ENCODE measurements around the gene GOLGA8J. TPM values are rescaled to one million over a fixed set of nuclear protein-coding genes. Genes with fewer than 3 reads are reported as not detected.
"Not testable (repeated sequence)": the region's sequence is repeated elsewhere in the genome, so short reads cannot be mapped to it uniquely, and the experiment has no call there.

GOLGA8J gene
- polyA plus RNA-seq, 1 donor = 0.59 TPM

GRCh38 chr15:30080816-30081215, 1.9 kb upstream of the GOLGA8J start:
- not testable (repeated sequence) for DNase-seq (ENCODE audit: low read depth)

DNA sequence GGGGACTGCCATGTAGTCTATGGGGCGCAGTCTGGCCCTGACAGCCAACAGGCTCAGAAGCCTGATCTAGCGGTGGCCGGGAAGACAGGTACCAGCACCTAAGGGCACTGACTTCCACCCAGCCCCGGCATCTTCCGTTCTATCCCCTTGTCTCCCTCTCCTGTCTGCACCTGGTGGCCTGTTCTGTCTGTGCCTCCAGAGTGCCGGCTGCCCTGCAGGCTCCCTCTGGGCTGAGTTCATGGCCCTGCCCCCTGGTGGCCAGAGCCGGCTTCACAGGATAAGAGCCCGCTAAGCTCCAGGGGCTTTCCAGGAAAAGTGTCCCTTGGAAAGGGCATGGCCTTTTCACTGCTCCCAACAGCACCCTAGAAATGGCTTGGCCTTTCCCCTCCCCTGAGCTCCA, 15.1 kb downstream of the GOLGA8J start:
- DNase-seq (ENCODE audit: low read depth) = not testable (repeated sequence)

GRCh38 chr15:30102890-30103289, 20.1 kb downstream of the GOLGA8J start:
- not testable (repeated sequence) for DNase-seq (ENCODE audit: low read depth)

- DNase-seq (ENCODE audit: low read depth) = not testable (repeated sequence)
These were observed 21.3 kb downstream of the GOLGA8J start for GRCh38 chr15:30103941-30104507.

- DNase-seq (ENCODE audit: low read depth) = not testable (repeated sequence)
These were observed 27.8 kb downstream of the GOLGA8J start for GRCh38 chr15:30110591-30110990.

- DNase-seq (ENCODE audit: low read depth) = not testable (repeated sequence)
These were observed 47.3 kb downstream of the GOLGA8J start for GRCh38 chr15:30130066-30130465.

GRCh38 chr15:30134751-30135150, 52.0 kb downstream of the GOLGA8J start, which contains the start of gene GOLGA8T:
Gene GOLGA8T (plus strand): TSS chr15:30135051. CDS start chr15:30135149, 98 bp downstream.
- not testable (repeated sequence) for DNase-seq (ENCODE audit: low read depth)

Other genes starting within 250 kb of the GOLGA8J start
- gene GOLGA8T, start 52.1 kb downstream of the GOLGA8J start, polyA plus RNA-seq (ENCODE audit: insufficient read length) = not detected

Measured in forelimb muscle (tissue), 1 donor.